ENCODE results near the gene EIF4B.

- TF ChIP-seq EZH2 (IDR thresholded peaks at IDR 0.05; ENCODE audit: borderline replicate concordance, low read length) (no peak), CTCF (conservative IDR thresholded peaks at IDR 0.05 in 1 of 2, IDR thresholded peaks at IDR 0.05 in 1 of 2; ENCODE audit: extremely low read depth in 1 of 2, insufficient read depth in 1 of 2, low read depth in 1 of 2, low read length in 2 of 2) (no peak)
These were observed 40.9 kb upstream of the EIF4B start for GRCh38 chr12:52965337-52965731.

Data from mammary epithelial cell (primary cell).